GM23338 (cell line): ENCODE measurements around the gene SNAPIN. TPM values are rescaled to one million over a fixed set of nuclear protein-coding genes. Genes with fewer than 3 reads are reported as not detected.

Experiments
- ATAC-seq: fragments of 200-7000 bp; cut with Tn5 transposase; 3 replicates; pipeline ENCODE4 v1.9.1; 2020
- DNase-seq: peaks from one replicate; pipeline ENCODE4 v3.0.0-alpha.2; 2015; ENCODE audit warnings: low spot score
- H2AFZ ChIP-seq: fragments of 200-600 bp; sonication (generic); 2 replicates; pipeline ENCODE4 v1.8.0; 2016; ENCODE audit warnings: antibody characterized with exemption, mild to moderate bottlenecking, moderate library complexity
- H3F3A ChIP-seq: fragments of 200-600 bp; sonication (generic); replicated peaks from 2 replicates; pipeline ENCODE4 v1.8.0; 2017; ENCODE audit warnings: antibody characterized with exemption, mixed run types, low read depth
- H3K27ac ChIP-seq: fragments of 200-600 bp; sonication (generic); 2 replicates; pipeline ENCODE4 v1.6.1; 2016; ENCODE audit warnings: low read depth
- H3K27me3 ChIP-seq: fragments of 200-600 bp; sonication (generic); 2 replicates; pipeline ENCODE4 v1.8.0; 2016; ENCODE audit warnings: mild to moderate bottlenecking, mixed run types, moderate library complexity; ENCODE audit not compliant: insufficient read depth
- H3K36me3 ChIP-seq: fragments of 200-600 bp; sonication (generic); 2 replicates; pipeline ENCODE4 v1.8.0; 2016; ENCODE audit warnings: mild to moderate bottlenecking; ENCODE audit not compliant: insufficient read depth
- H3K4me1 ChIP-seq: fragments of 200-600 bp; sonication (generic); 2 replicates; pipeline ENCODE4 v1.8.0; 2016; ENCODE audit warnings: mild to moderate bottlenecking, moderate library complexity; ENCODE audit not compliant: insufficient read depth
- H3K4me2 ChIP-seq: fragments of 200-600 bp; sonication (generic); 2 replicates; pipeline ENCODE4 v1.7.1; 2017; ENCODE audit warnings: mixed run types
- H3K4me3 ChIP-seq: fragments of 200-600 bp; sonication (generic); 2 replicates; pipeline ENCODE4 v1.6.1; 2016; ENCODE audit warnings: mixed run types
- H3K79me2 ChIP-seq: fragments of 200-600 bp; sonication (generic); replicated peaks from 2 replicates; pipeline ENCODE4 v1.8.0; 2017; ENCODE audit warnings: mild to moderate bottlenecking; ENCODE audit not compliant: insufficient read depth
- H3K9me2 ChIP-seq: fragments of 200-600 bp; sonication (generic); 2 replicates; pipeline ENCODE4 v1.8.0; 2017; ENCODE audit not compliant: insufficient read depth
- H4K20me1 ChIP-seq: fragments of 200-600 bp; sonication (generic); replicated peaks from 2 replicates; pipeline ENCODE4 v1.8.0; 2017; ENCODE audit warnings: mild to moderate bottlenecking; ENCODE audit not compliant: insufficient read depth
- H3K27ac Mint-ChIP-seq: 2 replicates; pipeline ENCODE4 v1.8.0; 2020; ENCODE audit warnings: inconsistent platforms, mild to moderate bottlenecking, moderate library complexity, mixed read lengths
- H3K27me3 Mint-ChIP-seq: 3 replicates; pipeline ENCODE4 v1.8.0; 2022; ENCODE audit warnings: low read depth, mild to moderate bottlenecking, moderate library complexity, mixed read lengths, inconsistent platforms; ENCODE audit not compliant: insufficient read depth, poor library complexity
- H3K36me3 Mint-ChIP-seq: 3 replicates; pipeline ENCODE4 v1.8.0; 2021; ENCODE audit warnings: low read depth, mild to moderate bottlenecking, inconsistent platforms, moderate library complexity, mixed read lengths
- H3K4me1 Mint-ChIP-seq: 3 replicates; pipeline ENCODE4 v1.8.0; 2020; ENCODE audit warnings: mild to moderate bottlenecking, inconsistent platforms, mixed read lengths
- H3K4me3 Mint-ChIP-seq: 3 replicates; pipeline ENCODE4 v1.8.0; 2021; ENCODE audit warnings: moderate library complexity, mild to moderate bottlenecking, inconsistent platforms, mixed read lengths
- H3K9me3 Mint-ChIP-seq: 3 replicates; pipeline ENCODE4 v1.8.0; 2020; ENCODE audit warnings: moderate library complexity, mild to moderate bottlenecking, inconsistent platforms, mixed read lengths
- CREB1 ChIP-seq: fragments of 250-450 bp; sonication (Bioruptor Pico); IDR thresholded peaks from 2 replicates; pipeline ENCODE4 v1.5.0; 2020; ENCODE audit warnings: low read depth, mild to moderate bottlenecking, moderate library complexity
- ETS1 ChIP-seq: IDR thresholded peaks from 2 replicates; pipeline ENCODE4 v1.6.1; 2016; ENCODE audit warnings: antibody characterized with exemption
- EZH2 ChIP-seq: fragments of 200-600 bp; sonication (generic); IDR thresholded peaks from one replicate; pipeline ENCODE4 v1.8.0; 2017; ENCODE audit warnings: antibody characterized with exemption, mild to moderate bottlenecking, low read depth; ENCODE audit not compliant: unreplicated experiment
- EZH2phosphoT487 ChIP-seq: fragments of 200-600 bp; sonication (generic); IDR thresholded peaks from one replicate; pipeline ENCODE4 v1.8.1; 2018; ENCODE audit warnings: antibody characterized with exemption; ENCODE audit not compliant: unreplicated experiment
- JUNB ChIP-seq: IDR thresholded peaks from one replicate; pipeline ENCODE4 v1.6.1; 2016; ENCODE audit warnings: antibody characterized with exemption; ENCODE audit not compliant: unreplicated experiment
- NANOG ChIP-seq: IDR thresholded peaks from 2 replicates; pipeline ENCODE4 v1.6.1; 2016; ENCODE audit warnings: antibody characterized with exemption, borderline replicate concordance
- POLR2AphosphoS5 ChIP-seq: IDR thresholded peaks from 2 replicates; pipeline ENCODE4 v1.6.1; 2016; ENCODE audit warnings: antibody characterized with exemption, low read depth
- REST ChIP-seq: IDR thresholded peaks from one replicate; pipeline ENCODE4 v1.6.1; 2018; ENCODE audit warnings: antibody characterized with exemption; ENCODE audit not compliant: unreplicated experiment
- STAT1 ChIP-seq: IDR thresholded peaks from one replicate; pipeline ENCODE4 v1.6.1; 2016; ENCODE audit warnings: antibody characterized with exemption; ENCODE audit not compliant: unreplicated experiment
- ZNF114 ChIP-seq: fragments of 250-450 bp; sonication (Bioruptor Pico); IDR thresholded peaks from 2 replicates; pipeline ENCODE4 v1.5.0; 2020; ENCODE audit warnings: mild to moderate bottlenecking, moderate library complexity
- ZNF331 ChIP-seq: fragments of 250-450 bp; sonication (Bioruptor Pico); IDR thresholded peaks from 2 replicates; pipeline ENCODE4 v1.5.0; 2020; ENCODE audit warnings: low read depth, mild to moderate bottlenecking, moderate library complexity
- ZNF462 ChIP-seq: fragments of 250-450 bp; sonication (Bioruptor Pico); IDR thresholded peaks from 2 replicates; pipeline ENCODE4 v1.5.0; 2020; ENCODE audit warnings: mild to moderate bottlenecking, moderate library complexity
- polyA plus RNA-seq: library from polyadenylated mRNA; unstranded; fragments of >200 nt; fragmentation: Nextera tagmentation; extraction: Ambion mirVana; gene quantifications from 2 replicates; pipeline ENCODE4 v1.2.1, GENCODE V29; 2016
- total RNA-seq: library from RNA; depleted of rRNA; stranded (reverse); fragments of >200 nt; shearing (Covaris generic); gene quantifications from 2 replicates; pipeline ENCODE4 v1.2.3, GENCODE V29; 2014
- TF ChIP-seq, protein P1 (sequence below), 2 experiments: fragments of 200-600 bp in 1 of 2; sonication (generic) in 1 of 2; conservative IDR thresholded peaks; 2 replicates each; pipeline versions ENCODE4 v1.5.1 to v1.6.1; 2016 to 2017; ENCODE audit warnings: antibody characterized with exemption in 2 of 2, low read depth in 2 of 2, mild to moderate bottlenecking in 2 of 2, moderate library complexity in 1 of 2

The SNAPIN gene
- total and polyA plus RNA-seq, 2 experiments from 2014 or later = 25.6 to 48.5 TPM

DNA sequence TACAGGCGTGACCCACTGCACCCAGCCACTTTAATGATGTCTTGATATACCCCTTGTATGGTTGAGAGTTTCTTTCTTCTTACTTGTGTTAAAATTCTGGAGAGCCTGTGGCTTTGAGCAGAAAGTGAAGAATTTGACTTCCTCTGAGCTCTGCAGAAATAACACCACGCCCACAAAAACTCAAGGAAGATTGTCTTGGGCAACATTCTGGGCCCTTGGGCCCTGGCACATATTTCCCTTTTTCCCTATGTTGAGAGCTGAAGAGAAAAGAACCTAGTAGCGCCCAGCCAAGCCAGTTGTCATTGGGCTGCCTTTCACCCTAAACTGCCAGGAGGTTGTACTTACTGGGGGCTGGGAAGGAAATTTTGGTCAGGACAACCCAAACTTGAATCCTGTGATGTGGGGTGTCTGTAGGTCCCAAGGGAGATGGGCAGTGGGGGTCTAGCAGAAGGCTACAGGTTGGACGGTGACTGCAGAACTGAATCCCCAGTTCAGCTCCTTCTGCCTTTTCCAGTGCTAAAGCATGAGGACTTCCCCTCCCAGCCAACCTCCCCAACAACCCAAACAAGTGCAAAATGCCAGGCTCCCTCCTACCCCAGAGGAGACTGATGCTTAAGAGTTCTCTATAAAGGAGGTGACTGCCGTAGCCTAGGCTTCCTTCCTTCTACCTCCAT is 11.7 kb upstream of the SNAPIN start:
- H3K27ac Mint-ChIP-seq = peak overlapping the region; percentile 57; the same call in 1 of the 2 replicates
- no peak for DNase-seq
- H3K36me3 ChIP-seq = peaks cover 38% of the 10 kb centered on the region

More for the DNA sequence above, 11.7 kb upstream of the SNAPIN start:
- H3K27me3 Mint-ChIP-seq = peaks cover 12% of the 10 kb centered on the region
- Histone ChIP-seq H3K4me3 (no peak overlapping the region), H2AFZ (no peak overlapping the region), H3K27me3 (no peaks in the 10 kb centered on the region), H3F3A (peaks cover 44% of the 10 kb centered on the region), H3K79me2 (peaks cover 7% of the 10 kb centered on the region; the same call in 1 of the 2 replicates), H3K4me2 (no peak overlapping the region), H3K27ac (peak overlapping the region; percentile 89), H3K4me1 (no peaks in the 10 kb centered on the region), H4K20me1 (peaks cover 31% of the 10 kb centered on the region), H3K9me2 (no peaks in the 10 kb centered on the region)
- peaks cover 49% of the 10 kb centered on the region for H3K36me3 Mint-ChIP-seq
- no peak overlapping the region for H3K4me3 Mint-ChIP-seq
- TF ChIP-seq STAT1 (no peak), NANOG (no peak), ETS1 (no peak), CREB1 (no peak), POLR2AphosphoS5 (no peak), ZNF114 (CRISPR knock-in tag) (no peak), EZH2 (no peak), ZNF331 (no peak), JUNB (no peak), REST (no peak), EZH2phosphoT487 (no peak), ZNF462 (CRISPR knock-in tag) (no peak)
- TF ChIP-seq, protein P1, sequence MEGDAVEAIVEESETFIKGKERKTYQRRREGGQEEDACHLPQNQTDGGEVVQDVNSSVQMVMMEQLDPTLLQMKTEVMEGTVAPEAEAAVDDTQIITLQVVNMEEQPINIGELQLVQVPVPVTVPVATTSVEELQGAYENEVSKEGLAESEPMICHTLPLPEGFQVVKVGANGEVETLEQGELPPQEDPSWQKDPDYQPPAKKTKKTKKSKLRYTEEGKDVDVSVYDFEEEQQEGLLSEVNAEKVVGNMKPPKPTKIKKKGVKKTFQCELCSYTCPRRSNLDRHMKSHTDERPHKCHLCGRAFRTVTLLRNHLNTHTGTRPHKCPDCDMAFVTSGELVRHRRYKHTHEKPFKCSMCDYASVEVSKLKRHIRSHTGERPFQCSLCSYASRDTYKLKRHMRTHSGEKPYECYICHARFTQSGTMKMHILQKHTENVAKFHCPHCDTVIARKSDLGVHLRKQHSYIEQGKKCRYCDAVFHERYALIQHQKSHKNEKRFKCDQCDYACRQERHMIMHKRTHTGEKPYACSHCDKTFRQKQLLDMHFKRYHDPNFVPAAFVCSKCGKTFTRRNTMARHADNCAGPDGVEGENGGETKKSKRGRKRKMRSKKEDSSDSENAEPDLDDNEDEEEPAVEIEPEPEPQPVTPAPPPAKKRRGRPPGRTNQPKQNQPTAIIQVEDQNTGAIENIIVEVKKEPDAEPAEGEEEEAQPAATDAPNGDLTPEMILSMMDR (conservative IDR thresholded peaks at IDR 0.05; ENCODE audit: low read depth in 2 of 2) = no peak
- no peak; the same call in 2 of the 3 replicates for ATAC-seq
- H3K9me3 Mint-ChIP-seq = no peaks in the 10 kb centered on the region
- H3K4me1 Mint-ChIP-seq = peaks cover 6% of the 10 kb centered on the region
